Measurements from ENCODE around the gene RELB.

RELB gene

GRCh38 chr19:44987148-44987675 is 14.1 kb upstream of the RELB start:
- ATAC-seq: no peak
- TF ChIP-seq ARNTL (CRISPR knock-in tag; IDR thresholded peaks at IDR 0.05; ENCODE audit: borderline replicate concordance, low read depth): no peak

DNA sequence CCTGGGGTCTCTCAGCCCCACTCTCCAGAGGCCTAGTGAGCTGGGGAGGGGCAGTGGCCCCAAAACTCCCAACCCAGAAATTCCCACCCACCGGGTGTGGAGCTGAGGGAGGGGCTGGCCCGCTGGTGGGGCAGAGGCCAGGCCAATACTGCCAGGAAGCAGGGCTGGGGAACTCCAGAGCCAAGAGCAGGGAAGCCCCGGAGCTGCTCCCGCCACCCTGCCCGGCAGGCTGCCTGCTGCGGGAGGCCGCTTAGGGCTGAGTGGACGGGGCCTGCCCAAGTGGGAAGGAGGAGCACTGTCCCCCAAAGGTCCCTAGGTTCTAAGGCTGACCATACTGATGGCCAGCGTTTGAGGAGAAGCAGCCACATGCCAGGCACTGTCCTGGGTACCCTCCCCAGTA is 13.0 kb upstream of the RELB start:
- TF ChIP-seq ARNTL (CRISPR knock-in tag; IDR thresholded peaks at IDR 0.05; ENCODE audit: borderline replicate concordance, low read depth) (no peak), CREB5 (CRISPR knock-in tag; IDR thresholded peaks at IDR 0.05; ENCODE audit: low read depth) (no peak), RARB (CRISPR knock-in tag; IDR thresholded peaks at IDR 0.05) (no peak)
- TF ChIP-seq, protein P1, sequence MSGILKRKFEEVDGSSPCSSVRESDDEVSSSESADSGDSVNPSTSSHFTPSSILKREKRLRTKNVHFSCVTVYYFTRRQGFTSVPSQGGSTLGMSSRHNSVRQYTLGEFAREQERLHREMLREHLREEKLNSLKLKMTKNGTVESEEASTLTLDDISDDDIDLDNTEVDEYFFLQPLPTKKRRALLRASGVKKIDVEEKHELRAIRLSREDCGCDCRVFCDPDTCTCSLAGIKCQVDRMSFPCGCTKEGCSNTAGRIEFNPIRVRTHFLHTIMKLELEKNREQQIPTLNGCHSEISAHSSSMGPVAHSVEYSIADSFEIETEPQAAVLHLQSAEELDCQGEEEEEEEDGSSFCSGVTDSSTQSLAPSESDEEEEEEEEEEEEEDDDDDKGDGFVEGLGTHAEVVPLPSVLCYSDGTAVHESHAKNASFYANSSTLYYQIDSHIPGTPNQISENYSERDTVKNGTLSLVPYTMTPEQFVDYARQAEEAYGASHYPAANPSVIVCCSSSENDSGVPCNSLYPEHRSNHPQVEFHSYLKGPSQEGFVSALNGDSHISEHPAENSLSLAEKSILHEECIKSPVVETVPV (CRISPR knock-in tag; IDR thresholded peaks at IDR 0.05): no peak
- no peak for ATAC-seq

DNA sequence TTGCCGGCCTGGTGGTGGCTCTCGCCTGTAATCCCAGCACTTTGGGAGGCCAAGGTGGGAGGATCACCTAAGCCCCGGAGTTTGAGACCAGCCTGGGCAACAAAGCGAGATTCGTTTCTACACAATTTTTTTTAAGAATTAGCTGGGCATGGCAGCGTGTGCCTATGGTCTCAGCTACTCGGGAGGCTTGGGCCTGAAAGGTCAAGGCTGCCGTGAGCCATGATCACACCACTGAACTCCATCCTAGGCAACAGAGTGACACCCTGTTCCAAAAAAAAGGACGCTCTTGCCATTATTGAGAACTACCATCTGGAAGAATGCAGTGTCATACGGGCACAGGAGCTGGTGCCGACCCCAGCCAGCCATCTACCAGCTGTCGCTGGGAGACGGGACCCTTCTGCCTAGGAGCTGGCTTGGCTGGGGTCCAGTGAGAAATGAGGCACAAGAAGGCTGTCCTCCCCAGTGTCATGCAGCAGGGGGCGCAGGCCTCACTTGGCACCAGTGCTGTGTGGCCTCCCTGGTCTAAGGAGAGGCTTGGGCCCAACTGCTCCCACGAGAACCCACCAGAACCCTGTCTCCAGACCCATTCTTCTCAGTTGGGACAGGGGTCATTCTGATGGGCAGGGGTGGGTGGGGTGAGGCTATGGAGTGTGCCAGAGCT is 12.2 kb upstream of the RELB start:
- ATAC-seq: peak; percentile 77
- TF ChIP-seq ZFP3 (CRISPR knock-in tag; IDR thresholded peaks at IDR 0.05) (no peak), PPARA (CRISPR knock-in tag; IDR thresholded peaks at IDR 0.05; ENCODE audit: borderline replicate concordance) (no peak), GLIS3 (CRISPR knock-in tag; IDR thresholded peaks at IDR 0.05) (no peak), ZNF8 (CRISPR knock-in tag; IDR thresholded peaks at IDR 0.05) (no peak), ARNTL (CRISPR knock-in tag; IDR thresholded peaks at IDR 0.05; ENCODE audit: borderline replicate concordance, low read depth) (no peak), POU6F1 (CRISPR knock-in tag; IDR thresholded peaks at IDR 0.05; ENCODE audit: borderline replicate concordance, low read depth) (no peak), TOX (CRISPR knock-in tag; IDR thresholded peaks at IDR 0.05; ENCODE audit: borderline replicate concordance) (no peak), ZFP30 (CRISPR knock-in tag; IDR thresholded peaks at IDR 0.05) (no peak), ISL1 (CRISPR knock-in tag; IDR thresholded peaks at IDR 0.05) (no peak), SNAI2 (CRISPR knock-in tag; IDR thresholded peaks at IDR 0.05) (no peak), ZNF565 (CRISPR knock-in tag; conservative IDR thresholded peaks at IDR 0.05; ENCODE audit: low read depth) (no peak), RARB (CRISPR knock-in tag; IDR thresholded peaks at IDR 0.05) (no peak)
- TF ChIP-seq, protein P1 (CRISPR knock-in tag; IDR thresholded peaks at IDR 0.05): no peak
- TF ChIP-seq, protein P2, sequence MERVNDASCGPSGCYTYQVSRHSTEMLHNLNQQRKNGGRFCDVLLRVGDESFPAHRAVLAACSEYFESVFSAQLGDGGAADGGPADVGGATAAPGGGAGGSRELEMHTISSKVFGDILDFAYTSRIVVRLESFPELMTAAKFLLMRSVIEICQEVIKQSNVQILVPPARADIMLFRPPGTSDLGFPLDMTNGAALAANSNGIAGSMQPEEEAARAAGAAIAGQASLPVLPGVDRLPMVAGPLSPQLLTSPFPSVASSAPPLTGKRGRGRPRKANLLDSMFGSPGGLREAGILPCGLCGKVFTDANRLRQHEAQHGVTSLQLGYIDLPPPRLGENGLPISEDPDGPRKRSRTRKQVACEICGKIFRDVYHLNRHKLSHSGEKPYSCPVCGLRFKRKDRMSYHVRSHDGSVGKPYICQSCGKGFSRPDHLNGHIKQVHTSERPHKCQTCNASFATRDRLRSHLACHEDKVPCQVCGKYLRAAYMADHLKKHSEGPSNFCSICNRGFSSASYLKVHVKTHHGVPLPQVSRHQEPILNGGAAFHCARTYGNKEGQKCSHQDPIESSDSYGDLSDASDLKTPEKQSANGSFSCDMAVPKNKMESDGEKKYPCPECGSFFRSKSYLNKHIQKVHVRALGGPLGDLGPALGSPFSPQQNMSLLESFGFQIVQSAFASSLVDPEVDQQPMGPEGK (CRISPR knock-in tag; IDR thresholded peaks at IDR 0.05; ENCODE audit: borderline replicate concordance): no peak

- no peak for ATAC-seq
- no peak for TF ChIP-seq ZFP3 (CRISPR knock-in tag; IDR thresholded peaks at IDR 0.05)
- TF ChIP-seq ARNTL (CRISPR knock-in tag; IDR thresholded peaks at IDR 0.05; ENCODE audit: borderline replicate concordance, low read depth): no peak
- no peak for TF ChIP-seq CREB5 (CRISPR knock-in tag; IDR thresholded peaks at IDR 0.05; ENCODE audit: low read depth)
- TF ChIP-seq POU6F1 (CRISPR knock-in tag; IDR thresholded peaks at IDR 0.05; ENCODE audit: borderline replicate concordance, low read depth): no peak
- no peak for TF ChIP-seq PPARA (CRISPR knock-in tag; IDR thresholded peaks at IDR 0.05; ENCODE audit: borderline replicate concordance)
- TF ChIP-seq GLIS3 (CRISPR knock-in tag; IDR thresholded peaks at IDR 0.05): no peak
- TF ChIP-seq OSR1 (CRISPR knock-in tag; IDR thresholded peaks at IDR 0.05): no peak
- TF ChIP-seq, protein P3, sequence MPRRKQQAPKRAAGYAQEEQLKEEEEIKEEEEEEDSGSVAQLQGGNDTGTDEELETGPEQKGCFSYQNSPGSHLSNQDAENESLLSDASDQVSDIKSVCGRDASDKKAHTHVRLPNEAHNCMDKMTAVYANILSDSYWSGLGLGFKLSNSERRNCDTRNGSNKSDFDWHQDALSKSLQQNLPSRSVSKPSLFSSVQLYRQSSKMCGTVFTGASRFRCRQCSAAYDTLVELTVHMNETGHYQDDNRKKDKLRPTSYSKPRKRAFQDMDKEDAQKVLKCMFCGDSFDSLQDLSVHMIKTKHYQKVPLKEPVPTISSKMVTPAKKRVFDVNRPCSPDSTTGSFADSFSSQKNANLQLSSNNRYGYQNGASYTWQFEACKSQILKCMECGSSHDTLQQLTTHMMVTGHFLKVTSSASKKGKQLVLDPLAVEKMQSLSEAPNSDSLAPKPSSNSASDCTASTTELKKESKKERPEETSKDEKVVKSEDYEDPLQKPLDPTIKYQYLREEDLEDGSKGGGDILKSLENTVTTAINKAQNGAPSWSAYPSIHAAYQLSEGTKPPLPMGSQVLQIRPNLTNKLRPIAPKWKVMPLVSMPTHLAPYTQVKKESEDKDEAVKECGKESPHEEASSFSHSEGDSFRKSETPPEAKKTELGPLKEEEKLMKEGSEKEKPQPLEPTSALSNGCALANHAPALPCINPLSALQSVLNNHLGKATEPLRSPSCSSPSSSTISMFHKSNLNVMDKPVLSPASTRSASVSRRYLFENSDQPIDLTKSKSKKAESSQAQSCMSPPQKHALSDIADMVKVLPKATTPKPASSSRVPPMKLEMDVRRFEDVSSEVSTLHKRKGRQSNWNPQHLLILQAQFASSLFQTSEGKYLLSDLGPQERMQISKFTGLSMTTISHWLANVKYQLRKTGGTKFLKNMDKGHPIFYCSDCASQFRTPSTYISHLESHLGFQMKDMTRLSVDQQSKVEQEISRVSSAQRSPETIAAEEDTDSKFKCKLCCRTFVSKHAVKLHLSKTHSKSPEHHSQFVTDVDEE (CRISPR knock-in tag; IDR thresholded peaks at IDR 0.05): no peak
- TF ChIP-seq, protein P2 (CRISPR knock-in tag; IDR thresholded peaks at IDR 0.05; ENCODE audit: borderline replicate concordance): no peak
Measured at GRCh38 chr19:44990459-44990858, 10.8 kb upstream of the RELB start.

Measured in SK-N-SH treated with all-trans-retinoic acid at 6 μM for 48 hours (cell line).